VCaP (cell line): ENCODE measurements around the gene F2.
A peak's percentile ranks its signal among the peaks of the same experiment; 100 is the strongest.
"Not testable (repeated sequence)": the region's sequence is repeated elsewhere in the genome, so short reads cannot be mapped to it uniquely, and the experiment has no call there.

Source experiments
- H3K27ac ChIP-seq: fragments of 450-650 bp; 2 replicates; pipeline ENCODE4 v1.5.1; 2017
- CTCF ChIP-seq: fragments of 450-650 bp; conservative IDR thresholded peaks from 2 replicates; pipeline ENCODE4 v1.5.1; 2017; ENCODE audit warnings: mild to moderate bottlenecking, moderate library complexity

Gene F2

DNA sequence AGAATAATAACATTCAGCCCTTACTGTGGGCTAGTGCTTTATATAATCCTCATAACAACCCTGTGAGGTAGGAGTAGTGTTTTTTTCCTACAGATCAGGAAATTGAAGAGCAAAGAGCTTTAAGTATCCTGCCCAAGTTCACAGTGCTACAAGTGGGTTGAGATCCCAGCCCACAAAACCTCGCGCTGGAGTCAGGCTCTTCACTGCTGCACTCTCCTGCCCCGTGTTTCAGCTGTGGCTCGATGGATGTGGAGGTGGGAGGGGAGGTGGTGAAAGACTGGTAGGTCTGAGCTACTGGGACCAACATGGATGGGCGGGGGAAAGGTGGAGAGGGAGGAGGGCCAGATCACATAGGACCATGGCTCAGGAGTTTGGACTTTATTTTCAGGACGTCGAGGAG is 12.1 kb upstream of the F2 start:
- H3K27ac ChIP-seq = no peak overlapping the region
- TF ChIP-seq CTCF = no peak

DNA sequence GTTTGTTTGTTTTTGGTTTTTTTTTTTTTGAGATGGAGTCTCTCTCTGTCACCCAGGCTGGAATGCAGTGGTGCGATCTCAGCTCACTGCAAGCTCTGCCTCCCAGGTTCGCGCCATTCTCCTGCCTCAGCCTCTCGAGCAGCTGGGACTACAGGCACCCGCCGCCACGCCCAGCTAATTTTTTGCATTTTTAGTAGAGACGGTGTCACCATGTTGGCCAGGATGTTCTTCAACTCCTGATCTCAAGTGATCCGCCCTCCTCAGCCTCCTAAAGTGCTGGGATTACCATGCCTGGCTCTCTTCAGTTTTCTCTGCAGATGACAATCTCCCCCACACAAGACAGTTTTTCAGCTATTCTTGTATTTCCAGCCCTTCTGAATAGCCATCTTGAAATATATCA is 9.7 kb upstream of the F2 start:
- not testable (repeated sequence) for H3K27ac ChIP-seq

DNA sequence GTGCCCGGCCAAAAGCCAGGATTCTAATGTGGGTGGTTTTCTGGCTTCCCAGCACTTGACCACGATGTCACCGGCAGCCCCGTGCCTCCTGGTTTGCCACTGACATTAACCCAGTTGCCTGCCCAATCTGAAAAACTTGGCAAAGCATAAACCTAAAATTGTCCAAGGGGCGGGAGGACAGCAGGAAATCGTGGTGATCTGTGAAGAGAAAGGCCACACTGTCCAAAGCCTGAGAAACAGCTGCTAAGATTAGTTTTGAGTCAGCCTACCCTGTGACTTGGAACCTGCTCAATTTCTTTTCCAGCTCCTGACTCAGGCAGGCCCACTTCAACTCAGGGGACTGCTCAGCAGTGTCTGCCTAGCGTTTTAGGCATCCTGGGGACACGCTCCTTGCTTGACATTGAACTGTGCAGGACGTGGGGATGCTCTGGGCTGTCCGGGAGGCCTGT is 8.2 kb upstream of the F2 start:
- no peak for TF ChIP-seq CTCF
- no peak overlapping the region for H3K27ac ChIP-seq

GRCh38 chr11:46711303-46711702 is 7.7 kb upstream of the F2 start:
- no peak overlapping the region for H3K27ac ChIP-seq

DNA sequence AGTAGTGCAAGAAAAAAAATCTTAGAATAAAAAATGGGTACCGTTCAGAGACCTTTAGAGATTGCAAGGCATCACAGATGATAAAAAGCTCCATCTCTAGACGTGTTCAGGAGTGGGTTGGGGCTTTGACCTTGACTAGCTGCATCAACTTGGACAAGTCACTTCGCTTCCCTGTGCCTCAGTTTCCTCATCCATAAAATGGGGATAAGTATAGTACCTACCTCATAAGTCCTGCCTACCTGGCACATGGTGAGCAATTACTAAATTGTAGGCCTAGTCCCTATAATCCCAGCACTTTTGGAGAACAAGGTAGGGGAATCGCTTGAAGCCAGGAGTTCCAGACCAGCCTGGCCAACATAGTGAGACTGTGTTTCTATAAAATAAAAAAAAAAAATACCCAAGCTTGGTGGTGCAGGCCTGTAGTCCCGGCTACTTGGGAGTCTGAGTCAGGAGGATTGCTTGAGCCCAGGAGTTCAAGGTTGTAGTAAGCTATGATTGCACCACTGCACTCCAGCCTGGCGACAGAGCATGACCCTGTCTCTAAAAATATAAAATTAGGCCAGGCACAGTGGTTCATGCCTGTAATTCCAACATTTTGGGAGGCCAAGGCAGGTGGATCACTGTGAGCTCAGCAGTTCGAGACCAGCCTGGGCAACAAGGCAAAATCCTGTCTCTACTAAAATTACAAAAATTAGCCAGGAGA is 6.0 kb upstream of the F2 start:
- no peak for TF ChIP-seq CTCF
- no peak overlapping the region for H3K27ac ChIP-seq

More at GRCh38 chr11:46711303-46711702, 7.7 kb upstream of the F2 start:
- no peak for TF ChIP-seq CTCF

DNA sequence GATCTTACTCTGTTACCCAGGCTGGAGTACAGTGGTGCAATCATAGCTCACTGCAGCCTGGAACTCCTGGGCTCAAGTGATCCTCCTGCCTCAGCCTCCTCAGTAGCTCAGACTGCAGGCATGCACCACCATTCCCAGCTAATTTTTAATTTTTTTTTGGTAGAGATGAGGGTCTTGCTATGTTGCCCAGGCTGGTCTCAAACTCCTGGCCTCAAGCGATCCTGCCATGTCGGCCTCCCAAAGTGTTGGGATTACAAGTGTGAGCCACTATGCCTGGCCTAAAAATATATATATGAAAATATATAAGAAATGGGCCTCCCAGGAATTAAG is 1.2 kb upstream of the F2 start:
- H3K27ac ChIP-seq = peak overlapping the region; percentile 53

GRCh38 chr11:46718155-46719019 is 626 bp upstream of the F2 start:
- no peak for TF ChIP-seq CTCF
- peak overlapping the region; percentile 53 for H3K27ac ChIP-seq

DNA sequence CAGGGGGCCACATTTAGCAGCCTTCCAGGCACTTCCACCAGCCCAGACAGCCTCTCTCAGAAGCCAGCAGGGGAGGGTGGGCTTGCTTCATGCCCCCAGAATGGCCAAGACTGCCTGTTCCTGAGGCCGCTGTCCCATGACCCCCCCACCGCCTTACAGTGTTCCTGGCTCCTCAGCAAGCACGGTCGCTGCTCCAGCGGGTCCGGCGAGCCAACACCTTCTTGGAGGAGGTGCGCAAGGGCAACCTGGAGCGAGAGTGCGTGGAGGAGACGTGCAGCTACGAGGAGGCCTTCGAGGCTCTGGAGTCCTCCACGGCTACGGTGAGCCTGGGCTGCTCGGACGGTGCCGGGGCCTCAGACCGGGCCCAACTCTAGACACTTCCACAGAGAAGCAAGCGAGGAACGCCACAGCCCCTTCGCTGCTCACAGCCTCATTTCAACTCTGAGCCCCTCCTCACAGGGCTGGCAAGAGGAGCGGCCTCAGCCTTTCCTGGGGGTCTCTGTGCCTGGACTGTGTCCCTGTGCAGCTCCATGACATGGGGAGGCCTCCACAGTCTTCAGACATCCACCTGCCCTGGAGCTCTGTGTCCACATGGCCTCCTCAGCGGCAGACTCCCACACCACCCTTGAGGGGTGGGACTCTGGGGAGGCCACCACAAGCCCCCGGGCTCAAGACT is 668 bp downstream of the F2 start:
- no peak for TF ChIP-seq CTCF
- H3K27ac ChIP-seq = no peak overlapping the region; the same call in 1 of the 2 replicates
